Left lung (tissue), 10 donors: ENCODE data around the gene OAS3. TPM values are rescaled to one million over a fixed set of nuclear protein-coding genes. Genes with fewer than 3 reads are reported as not detected.

Experiments
- ATAC-seq: fragments of 200-7000 bp; cut with Tn5 transposase; one replicate; pipeline ENCODE4 v1.9.1; 2020; ENCODE audit warnings: moderate library complexity
- DNase-seq, 4 donors: peaks; one replicate each; pipeline ENCODE4 v3.0.0-alpha.2; 2013 to 2020
- H3K27ac ChIP-seq, 2 donors: fragments of 200-600 bp; sonication (generic) in 1 of 2; one replicate each; pipeline versions ENCODE4 v1.5.0 to v1.8.0; 2020 to 2021
- H3K27me3 ChIP-seq, 2 donors: fragments of 200-600 bp; sonication (generic) in 1 of 2; one replicate each; pipeline versions ENCODE4 v1.5.0 to v1.8.0; 2020 to 2021
- H3K36me3 ChIP-seq, 2 donors: fragments of 200-600 bp; sonication (generic) in 1 of 2; one replicate each; pipeline versions ENCODE4 v1.5.0 to v1.8.0; 2020 to 2021
- H3K4me1 ChIP-seq, 2 donors: fragments of 200-600 bp; one replicate each; pipeline ENCODE4 v1.8.0; 2021
- H3K4me3 ChIP-seq, 2 donors: fragments of 200-600 bp; sonication (generic) in 1 of 2; one replicate each; pipeline versions ENCODE4 v1.5.0 to v1.8.0; 2020 to 2021; ENCODE audit warnings: mild to moderate bottlenecking in 1 of 2
- H3K9me3 ChIP-seq, 2 donors: fragments of 200-600 bp; sonication (generic) in 1 of 2; one replicate each; pipeline versions ENCODE4 v1.5.0 to v1.8.0; 2020 to 2021
- CTCF ChIP-seq, 2 donors: fragments of 200-600 bp; sonication (generic) in 1 of 2; IDR thresholded peaks; one replicate each; pipeline versions ENCODE4 v1.5.0 to v1.8.0; 2021; ENCODE audit warnings: antibody characterized with exemption in 2 of 2
- intact Hi-C, 2 donors: fragments of 100-400 bp; cut with DNase I; formaldehyde crosslinking; loops; one replicate each; pipeline versions ENCODE4 v1.11.2 to v1.14.2; 2022
- polyA plus RNA-seq, 6 donors: library from polyadenylated mRNA; unstranded; fragments of 120-200 nt; gene quantifications; one replicate each; pipeline ENCODE4 v1.2.1, GENCODE V29; 2013; ENCODE audit not compliant: insufficient read length in 6 of 6
- total RNA-seq, 2 donors: library from RNA; stranded (reverse); fragmentation: NEBNext Ultra II Directional; extraction: Animal tissue kit (Norgen Biotek cat#: 25700); gene quantifications; one replicate each; pipeline ENCODE4 v1.2.1, GENCODE V29; 2021
- donor health status: DM: no; HTN: yes; CAD: no.
- donor health status: DM: no; HTN: no; CAD: no.

OAS3 gene
- total and polyA plus RNA-seq, 8 donors, result 11.4 to 47.5 (median 17.7) TPM

DNA sequence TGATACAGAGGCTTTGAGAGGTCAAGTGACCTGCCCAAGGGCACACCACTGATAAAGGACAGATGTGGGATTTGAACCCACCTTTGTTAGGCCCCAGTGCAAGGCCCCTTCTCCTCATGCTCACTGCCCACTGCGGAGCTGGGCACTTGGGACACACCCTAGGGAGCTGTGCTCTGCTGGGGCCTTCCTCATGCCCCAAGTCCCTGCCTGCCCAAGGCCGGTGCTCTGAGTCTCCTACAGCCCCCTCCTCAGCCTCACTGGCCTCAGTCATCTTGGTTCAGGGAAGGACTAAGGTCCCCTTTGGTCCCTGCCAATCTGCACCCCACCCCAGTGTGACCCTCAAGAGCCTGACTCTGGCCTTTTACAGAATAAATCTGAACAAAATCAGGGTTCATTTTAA is 7.9 kb upstream of the OAS3 start:
- H3K4me3 ChIP-seq, result no peak overlapping the region
- DNase-seq (no peak), ATAC-seq (no peak)
- peaks cover 0 to 3% of the 10 kb centered on the region in 2 donors for H3K9me3 ChIP-seq
- H3K27me3 ChIP-seq, result no peaks in the 10 kb centered on the region
- H3K4me1 ChIP-seq, result no peaks in the 10 kb centered on the region
- no peak for TF ChIP-seq CTCF (IDR thresholded peaks at IDR 0.05)
- intact Hi-C loops, result no loop called here
- no peak overlapping the region for H3K27ac ChIP-seq
- no peaks in the 10 kb centered on the region for H3K36me3 ChIP-seq

DNA sequence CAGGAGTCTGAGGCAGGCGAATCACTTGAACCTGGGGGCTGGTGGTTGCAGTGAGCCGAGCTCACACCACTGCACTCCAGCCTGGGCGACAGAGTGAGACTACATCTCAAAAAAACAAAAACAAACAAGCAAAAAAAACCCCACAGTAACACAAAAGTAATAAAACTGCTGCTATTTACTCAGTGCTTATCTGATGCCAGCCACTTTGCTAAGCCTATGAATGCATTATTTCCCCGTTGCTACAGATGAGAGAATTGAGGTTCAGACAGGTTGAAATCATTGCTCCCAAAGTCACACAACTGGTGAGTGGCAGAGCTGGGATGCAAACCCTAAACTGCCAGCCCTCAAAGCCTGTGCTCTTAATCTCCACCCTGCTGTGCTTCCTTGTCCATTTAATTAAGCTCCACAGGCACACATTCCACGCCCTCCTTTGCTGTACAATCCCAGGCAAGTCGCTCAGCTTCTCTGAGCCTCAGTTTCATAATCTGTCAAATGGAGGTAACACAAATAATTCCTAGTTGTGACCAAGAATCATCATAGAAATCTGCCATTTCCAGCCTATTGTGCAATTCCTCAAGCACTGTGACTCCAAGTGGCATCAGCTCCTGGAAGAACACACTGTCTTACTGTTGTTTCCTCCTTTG is 5.7 kb upstream of the OAS3 start:
- Histone ChIP-seq H3K4me3 (no peak overlapping the region), H3K36me3 (no peaks in the 10 kb centered on the region), H3K9me3 (no peaks in the 10 kb centered on the region), H3K27me3 (no peaks in the 10 kb centered on the region), H3K27ac (no peak overlapping the region), H3K4me1 (peaks cover 0 to 7% of the 10 kb centered on the region in 2 donors)
- DNase-seq (no peak), ATAC-seq (no peak)
- intact Hi-C loops, result no loop called here
- TF ChIP-seq CTCF (IDR thresholded peaks at IDR 0.05), result no peak

DNA sequence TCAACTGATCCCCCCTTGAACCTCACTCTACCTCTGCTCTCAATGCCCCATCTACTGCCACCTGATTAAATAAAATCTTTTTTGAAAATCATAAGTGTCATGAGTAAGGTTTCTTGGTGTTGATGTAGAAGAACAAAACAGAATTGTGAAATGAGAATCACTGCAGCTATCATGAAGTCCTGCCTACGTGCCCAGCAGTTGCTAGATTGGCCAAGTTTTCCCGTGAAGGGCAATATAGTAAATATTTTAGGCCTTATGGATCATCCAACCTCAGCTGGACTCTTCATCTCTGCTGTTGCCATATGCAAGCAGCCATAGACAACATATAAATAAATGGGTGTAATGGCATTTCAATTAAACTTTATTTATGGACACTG is 5.2 kb upstream of the OAS3 start:
- no peak for TF ChIP-seq CTCF (IDR thresholded peaks at IDR 0.05)
- DNase-seq (no peak), ATAC-seq (no peak)
- no peak overlapping the region for H3K4me3 ChIP-seq
- intact Hi-C loops, result no loop called here
- H3K36me3 ChIP-seq, result no peaks in the 10 kb centered on the region
- H3K9me3 ChIP-seq, result no peaks in the 10 kb centered on the region
- no peak overlapping the region for H3K27ac ChIP-seq
- H3K4me1 ChIP-seq, result peaks cover 0 to 12% of the 10 kb centered on the region in 2 donors
- H3K27me3 ChIP-seq, result no peaks in the 10 kb centered on the region

DNA sequence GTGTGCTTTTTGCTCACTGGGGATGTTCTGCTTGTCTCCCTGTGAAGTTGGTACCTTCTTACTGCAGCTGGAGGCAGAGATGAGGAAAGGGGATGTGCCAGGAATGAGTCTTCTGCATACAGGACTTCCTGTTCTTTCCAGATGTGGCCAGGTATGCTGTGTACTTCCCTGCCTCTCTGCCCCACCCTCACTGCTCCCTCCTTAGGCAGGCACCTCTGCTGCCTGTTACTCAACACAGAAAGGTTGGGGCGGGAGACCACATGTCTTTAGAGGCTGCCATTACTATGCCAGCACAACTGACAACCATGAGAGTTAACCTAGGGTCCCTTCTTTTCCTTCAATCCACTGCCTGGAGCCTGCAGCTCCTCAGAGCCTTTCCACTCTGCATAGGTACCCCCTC is 2.0 kb upstream of the OAS3 start:
- H3K27me3 ChIP-seq, result no peaks in the 10 kb centered on the region
- intact Hi-C loops, result no loop called here
- H3K9me3 ChIP-seq, result no peaks in the 10 kb centered on the region
- no peak overlapping the region for H3K27ac ChIP-seq
- H3K4me3 ChIP-seq, result no peak overlapping the region
- peaks cover 11 to 36% of the 10 kb centered on the region in 2 donors for H3K4me1 ChIP-seq
- TF ChIP-seq CTCF (IDR thresholded peaks at IDR 0.05), result no peak
- ATAC-seq (no peak), DNase-seq (no peak)
- peaks cover 0 to 4% of the 10 kb centered on the region in 2 donors for H3K36me3 ChIP-seq

DNA sequence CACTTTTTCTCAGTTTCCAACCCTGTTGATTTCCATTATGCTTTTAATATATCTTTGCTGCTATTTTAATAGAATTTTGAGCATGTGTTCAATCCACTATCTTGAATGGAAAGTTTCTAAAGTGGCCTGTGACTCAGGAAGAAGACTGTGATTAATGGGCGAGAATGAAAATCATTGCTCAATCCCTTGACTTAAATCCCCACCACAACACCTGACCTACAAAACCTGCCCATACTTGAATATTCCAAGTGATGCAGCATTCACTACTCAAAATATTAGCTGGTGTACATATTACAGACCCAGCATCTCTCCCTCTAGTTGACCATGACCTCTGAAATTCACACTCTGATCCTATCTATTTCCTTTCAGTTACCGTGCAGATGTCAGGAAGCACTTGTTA is 1.3 kb upstream of the OAS3 start:
- H3K36me3 ChIP-seq, result peaks cover 0 to 10% of the 10 kb centered on the region in 2 donors
- DNase-seq (no peak), ATAC-seq (peak; percentile 10)
- no peak overlapping the region for H3K4me3 ChIP-seq
- H3K9me3 ChIP-seq, result no peaks in the 10 kb centered on the region
- no peak for TF ChIP-seq CTCF (IDR thresholded peaks at IDR 0.05)
- H3K27ac ChIP-seq, result peak overlapping the region in 1 of 2 donors; percentile 86
- no peaks in the 10 kb centered on the region for H3K27me3 ChIP-seq
- H3K4me1 ChIP-seq, result peaks cover 11 to 36% of the 10 kb centered on the region in 2 donors
- intact Hi-C loops, result no loop called here
